GM21825 (cell line): ENCODE measurements around the gene PGPEP1.
"Not testable (repeated sequence)": the region's sequence is repeated elsewhere in the genome, so short reads cannot be mapped to it uniquely, and the experiment has no call there.

Source experiments
- ATAC-seq: cut with Tn5 transposase; IDR thresholded peaks from one replicate; pipeline ENCODE4 v1.9.1; 2021; ENCODE audit warnings: mild to moderate bottlenecking, moderate library complexity; ENCODE audit not compliant: unreplicated experiment

Gene PGPEP1

DNA sequence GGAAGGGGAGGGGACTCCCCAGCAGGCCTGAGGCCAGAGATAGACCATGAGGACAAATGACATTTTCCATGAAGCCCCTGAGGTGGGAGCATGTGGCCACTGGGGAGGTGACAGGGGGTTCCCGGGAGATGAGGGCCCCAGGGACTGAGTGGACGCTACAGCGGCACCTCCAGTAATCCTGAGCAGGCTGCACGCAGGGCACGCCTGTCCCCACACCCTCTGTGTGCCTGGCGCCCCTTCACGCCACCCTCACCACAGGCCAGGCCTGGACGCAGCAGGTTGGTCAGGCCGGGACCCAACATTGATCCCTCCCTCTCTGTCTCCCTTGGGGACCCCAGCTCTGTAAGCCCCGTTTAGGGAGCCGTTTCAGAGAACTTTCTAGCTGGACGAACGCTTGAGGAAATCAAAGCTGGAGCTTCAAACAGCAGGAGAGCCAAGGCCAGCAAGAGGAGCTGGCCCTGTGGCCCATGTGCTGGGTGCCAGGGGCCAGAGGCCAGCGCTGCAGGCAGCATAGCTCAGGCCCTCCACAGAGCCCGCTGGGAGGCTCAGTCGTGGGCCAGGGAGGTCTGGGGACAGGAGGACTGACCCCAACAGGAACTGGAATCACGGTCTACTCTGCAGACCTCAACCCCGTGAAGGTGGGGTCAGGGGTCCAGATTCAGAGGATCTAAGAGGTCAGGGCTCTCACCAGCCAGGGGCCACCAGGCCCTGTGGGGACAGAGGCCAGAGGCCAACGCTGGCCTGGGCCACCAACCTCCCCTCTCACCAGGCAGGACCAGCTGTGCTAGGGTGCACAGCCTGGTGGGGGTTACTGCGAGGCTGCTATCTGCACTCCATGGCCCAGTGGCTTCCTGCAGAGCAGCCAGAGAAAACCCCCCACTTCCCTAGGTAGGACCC is 32.1 kb upstream of the PGPEP1 start:
- no peak for ATAC-seq

DNA sequence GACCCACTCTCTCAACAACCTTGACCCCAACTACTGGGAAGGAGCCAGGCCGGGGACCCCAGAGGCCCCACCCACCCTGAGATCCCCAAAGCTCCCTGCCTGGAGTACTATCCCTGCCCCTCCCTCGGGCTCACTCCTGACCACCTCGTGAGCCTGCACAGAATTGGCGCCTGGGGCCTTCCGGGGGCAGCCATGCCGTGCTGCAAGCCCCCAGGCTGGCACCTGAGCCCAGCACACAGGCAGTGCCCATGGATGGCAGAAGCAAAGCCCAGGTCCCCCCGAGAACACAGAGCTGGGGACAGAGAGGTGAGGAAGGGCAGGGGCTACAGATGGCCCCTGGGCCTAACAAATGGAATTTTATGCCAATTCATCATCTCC is 31.5 kb upstream of the PGPEP1 start:
- ATAC-seq: no peak

DNA sequence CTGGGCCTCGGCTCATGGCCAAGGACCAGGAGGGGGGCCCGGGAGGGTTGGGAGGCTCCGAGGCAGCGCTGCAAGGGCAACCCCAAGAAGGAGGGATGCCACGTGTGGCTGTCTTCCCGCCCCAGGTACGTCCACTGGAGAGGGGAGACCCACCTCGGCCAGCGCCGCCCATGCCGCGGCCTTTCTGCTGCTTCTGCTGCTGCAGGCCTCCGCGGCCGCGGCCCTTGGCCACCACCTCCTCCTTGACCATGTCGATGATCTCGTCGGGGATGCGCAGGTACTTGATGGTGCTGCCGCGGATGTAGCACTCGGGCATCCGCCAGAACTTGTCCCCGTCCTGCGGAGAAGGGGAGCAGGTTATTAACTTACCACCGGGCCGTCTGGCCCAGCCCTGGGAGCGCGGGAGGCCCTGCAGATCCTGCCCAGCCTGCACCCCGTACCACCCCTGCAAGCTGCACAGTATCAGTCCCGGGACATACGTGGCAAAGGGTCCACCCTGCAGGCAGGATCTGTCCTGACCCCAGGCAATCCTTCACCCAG is 30.8 kb upstream of the PGPEP1 start:
- no peak for ATAC-seq

DNA sequence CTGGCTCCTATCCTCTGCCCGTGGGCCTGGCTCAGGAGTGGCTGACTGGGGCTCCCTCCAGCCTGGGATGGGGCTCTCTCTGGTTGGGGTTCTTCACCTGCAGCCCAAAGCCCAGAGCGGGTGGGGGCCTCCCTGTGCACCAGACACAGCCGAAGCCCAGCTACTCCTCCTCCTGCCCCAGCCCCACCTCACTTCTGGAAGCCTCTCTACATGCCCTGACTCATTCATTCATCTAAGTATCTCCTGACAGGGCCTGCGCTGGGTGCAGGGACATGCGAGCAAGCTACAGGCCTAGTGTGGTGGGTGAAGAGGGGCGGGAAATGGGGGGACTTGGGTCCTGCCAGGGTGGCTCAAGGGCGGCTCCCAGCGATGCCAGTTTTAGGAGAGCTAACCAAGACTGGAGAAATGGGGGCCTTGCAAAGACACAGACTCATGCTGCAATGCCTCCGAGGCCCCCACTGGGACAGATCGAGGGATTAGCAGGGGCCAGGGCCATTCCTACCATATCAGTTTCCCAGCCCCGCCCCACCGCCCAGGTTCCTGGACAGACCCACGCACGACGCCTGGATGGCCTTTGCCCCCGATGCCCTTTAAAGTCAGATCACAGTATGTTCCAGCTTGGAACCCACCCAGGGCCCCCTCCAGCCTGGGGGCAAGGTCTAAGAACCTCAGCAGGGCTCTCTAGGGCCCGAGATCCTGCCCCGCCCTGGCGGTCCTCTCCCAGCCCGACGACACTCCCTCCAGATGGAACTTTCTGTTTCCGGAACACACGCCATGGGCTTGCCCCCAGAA is 30.1 kb upstream of the PGPEP1 start:
- ATAC-seq: no peak

DNA sequence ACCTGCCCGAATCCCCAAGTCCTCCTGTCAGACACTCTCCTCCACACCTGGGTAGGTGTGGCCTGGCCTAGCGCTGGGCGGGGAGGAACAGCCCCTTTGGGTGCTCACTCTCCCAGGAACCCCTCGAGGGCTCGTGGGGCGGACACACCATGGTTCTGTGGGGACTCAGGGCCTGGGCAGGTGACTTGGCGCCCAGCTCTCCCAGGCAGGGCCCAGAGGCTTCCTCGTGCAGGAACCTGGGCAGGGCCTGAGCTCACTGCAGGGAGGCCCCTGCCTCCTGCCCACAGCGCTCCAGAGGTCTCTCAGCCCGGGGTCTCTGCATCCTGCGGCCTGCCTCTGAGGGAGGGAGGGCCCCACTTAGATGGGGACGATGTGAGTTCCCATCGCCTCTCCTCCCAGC is 29.4 kb upstream of the PGPEP1 start:
- ATAC-seq: no peak

DNA sequence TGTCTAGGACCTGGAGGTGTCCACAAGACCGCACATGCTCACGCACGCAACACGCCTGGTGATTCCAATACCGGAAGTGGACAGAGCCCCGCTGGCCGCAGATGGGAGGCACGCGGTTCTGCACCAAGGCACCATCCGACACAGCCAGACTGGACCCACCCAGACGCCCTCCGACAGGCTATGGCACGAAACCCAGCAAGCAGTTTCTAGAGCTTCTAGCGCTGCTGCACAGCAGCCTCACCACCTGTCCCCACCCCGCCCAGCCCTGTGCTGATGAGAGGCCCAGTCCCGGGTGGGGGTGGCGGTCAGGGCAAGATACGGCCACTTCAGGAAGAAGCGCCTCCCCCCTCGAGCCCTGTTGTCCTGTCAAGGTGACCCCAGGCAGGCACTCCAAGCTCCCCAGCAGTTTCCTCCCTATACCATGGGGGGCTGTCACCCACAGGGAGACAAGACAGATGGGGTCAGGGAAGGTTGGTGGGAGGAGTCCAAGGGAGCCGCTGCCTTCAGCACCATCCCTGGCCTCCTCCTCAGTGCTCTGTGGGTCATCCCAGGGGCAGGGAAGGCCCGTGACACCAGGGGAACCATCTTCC is 28.8 kb upstream of the PGPEP1 start:
- ATAC-seq: no peak

DNA sequence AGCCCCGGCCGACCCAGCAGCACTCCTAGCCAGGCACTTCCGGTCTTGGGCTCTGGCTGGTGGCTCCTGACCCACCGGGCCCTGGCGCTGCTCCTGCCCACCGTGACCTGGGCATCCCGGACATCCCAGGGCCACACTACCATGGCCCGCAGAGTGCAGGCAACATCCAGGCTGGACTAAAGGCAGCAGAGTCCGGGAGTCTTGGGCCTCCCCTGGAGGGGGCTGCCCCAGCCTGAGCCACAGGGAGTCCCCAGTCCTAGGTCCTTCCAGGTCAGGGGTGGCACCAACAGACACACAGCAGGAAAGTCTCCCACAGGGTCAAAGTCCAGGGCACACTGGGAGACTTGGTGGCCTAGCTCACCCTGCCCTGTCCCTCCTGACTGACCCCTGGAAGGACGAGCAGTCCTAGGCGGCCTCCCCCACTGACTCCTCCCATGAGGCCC is 28.3 kb upstream of the PGPEP1 start:
- ATAC-seq: no peak

DNA sequence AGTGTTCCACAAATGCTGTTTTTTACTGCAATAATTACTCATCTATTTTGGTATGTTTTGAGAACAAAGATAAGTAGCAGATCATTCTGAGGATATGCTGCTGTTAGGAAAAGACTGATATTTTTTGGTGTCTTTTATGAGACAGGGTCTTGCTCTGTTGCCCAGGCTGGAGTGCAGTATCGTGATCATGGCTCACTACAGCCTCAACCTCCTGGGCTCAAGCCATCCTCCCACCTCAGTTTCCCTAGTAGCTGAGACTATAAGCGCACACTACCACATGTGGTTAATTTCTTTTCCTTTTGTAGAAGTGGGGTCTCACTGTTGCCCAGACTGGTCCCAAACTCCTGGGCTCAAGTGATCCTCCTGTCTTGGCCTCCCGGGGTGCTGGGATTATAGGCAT is 27.0 kb upstream of the PGPEP1 start:
- no peak for ATAC-seq

DNA sequence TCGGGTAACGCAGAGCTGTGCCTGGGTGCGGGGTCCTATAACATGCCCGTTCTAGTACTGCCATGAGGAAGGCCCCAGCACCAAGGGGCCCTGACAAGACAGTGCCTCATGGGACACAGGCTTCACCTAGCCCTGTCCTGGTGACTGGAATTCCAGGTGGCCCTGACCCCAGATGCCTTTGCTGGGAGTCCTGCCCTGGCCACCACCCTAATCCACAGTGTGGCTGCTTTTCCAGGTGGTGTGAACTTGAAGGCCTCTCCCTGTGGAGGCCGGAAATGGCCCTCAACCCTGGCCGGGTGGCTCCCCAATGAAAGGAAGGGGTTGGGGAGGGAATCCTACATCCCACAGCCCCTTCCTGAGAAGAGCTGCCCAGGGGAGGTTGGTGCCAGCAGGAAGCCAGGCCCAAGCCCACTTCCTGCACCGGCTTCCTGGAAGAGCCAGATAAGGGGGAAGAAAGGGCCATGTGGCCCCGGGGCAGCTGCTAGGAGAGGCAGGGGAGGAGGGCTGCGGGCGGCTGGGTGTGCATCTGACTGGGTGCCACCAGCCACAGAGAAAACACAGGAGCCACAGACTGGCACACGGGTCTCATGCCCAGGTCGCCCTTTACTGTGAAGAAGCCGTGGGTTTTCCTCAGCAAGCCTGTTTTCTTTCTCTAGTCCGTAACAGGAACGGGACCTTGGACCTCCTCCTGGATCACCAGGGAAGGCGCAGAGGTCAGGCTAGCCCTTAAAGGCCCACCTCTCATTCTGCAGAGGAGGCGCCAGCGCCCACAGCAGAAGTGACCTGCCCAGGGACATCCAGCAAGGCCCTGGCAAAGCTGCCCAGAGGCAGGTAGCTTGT is 22.2 kb upstream of the PGPEP1 start:
- ATAC-seq: no peak

DNA sequence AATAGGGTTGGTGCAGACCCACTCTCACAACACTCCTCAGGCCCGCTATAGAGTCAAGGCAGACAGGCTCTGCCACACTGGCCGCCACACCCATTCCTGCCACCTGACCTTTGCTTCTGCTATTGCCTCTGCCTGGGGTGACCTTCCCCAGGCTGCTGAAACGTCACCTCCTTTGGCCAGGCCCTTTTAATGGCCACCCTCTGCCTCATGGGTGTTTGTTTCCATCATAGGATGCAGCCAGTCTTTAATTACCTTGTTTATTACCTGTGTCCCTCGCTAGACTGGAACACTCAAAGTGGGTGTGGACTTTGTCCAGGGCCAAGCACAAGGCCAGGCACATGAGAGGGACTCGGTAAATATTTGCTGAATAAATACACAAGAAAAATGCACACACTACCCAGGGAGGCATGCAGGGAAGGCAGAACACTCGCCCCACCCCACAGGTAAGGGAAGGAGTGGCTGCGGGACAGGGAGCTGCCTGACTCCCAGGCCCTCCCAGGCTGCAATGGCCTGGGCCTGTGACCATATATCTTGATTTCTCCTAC is 20.7 kb upstream of the PGPEP1 start:
- ATAC-seq: no peak

DNA sequence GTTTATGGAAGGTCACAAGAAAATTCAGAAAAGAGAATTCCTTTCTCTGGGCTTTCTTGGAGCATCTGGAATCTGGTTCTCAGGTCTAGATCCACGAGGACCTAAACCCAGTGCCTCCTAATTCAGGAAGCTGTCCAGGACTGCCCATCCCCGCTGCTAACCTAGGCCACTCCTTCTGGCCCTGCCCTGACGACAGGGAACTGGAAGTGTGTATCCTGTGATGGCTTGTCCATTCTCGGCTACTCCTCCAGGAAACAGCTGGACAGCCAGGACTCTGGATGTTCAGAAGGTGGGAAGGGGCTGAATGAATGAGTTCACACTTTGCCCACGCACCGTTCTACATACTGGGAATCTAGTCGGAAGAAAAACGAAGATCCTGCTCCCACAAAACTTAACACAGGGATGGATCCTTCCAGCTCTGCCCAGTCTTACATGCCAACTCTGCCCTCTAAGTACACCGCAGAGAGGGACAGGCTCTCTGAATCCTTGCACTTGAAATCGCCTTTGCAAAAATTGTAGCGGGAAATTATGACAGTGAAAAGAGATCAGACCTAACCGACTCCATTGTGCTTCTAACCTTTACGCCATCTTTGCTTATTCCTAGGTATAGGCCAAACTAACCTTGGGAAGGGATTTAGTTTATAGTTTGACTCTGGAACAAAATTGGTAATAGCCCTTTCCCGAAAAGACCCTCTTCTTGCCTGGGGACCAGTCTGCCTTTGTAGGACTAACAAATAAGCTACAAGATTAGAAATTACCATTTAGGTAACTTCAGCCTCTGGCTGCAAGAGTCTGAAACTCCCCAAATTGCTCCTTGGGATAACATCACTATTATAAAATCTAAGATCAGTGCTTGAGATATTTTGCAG is 19.3 kb upstream of the PGPEP1 start:
- ATAC-seq: no peak

DNA sequence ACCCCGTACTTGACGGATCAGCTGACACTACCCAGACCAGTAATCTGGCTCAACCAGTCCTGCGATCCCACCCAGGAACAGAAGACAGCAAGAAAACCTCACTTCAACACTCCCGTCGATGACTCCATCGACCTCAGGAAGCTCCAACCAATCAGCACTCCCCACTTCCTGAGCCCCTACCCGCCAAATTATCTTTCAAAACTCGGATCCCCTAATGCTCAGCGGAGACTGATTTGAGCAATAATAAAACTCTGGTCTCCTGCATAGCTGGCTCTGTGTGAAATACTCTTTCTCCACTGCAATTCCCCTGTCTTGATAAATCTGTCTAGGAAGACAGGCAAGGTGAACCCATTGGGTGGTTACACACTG is 18.7 kb upstream of the PGPEP1 start:
- no peak for ATAC-seq

DNA sequence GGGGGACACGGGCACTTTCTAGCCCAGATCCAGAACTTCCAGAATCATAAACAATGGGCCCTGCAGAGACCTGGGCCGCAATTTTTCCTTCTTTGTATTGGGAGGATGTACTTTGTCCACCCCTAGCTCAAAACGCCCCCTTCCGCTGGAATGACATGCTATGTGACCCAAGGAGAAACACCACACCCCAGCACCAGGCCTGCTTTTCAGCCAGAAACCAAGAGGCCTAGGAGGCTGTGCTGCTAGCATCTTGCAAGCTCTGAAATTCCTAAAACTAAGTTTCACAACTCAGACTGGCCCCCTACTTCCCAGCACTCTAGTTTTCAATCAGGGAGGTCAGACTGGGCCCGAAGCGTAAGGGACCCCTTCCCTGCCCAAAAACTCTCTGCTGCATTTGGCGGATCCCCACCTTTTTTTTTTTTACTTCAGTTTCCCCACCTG is 18.1 kb upstream of the PGPEP1 start:
- no peak for ATAC-seq

DNA sequence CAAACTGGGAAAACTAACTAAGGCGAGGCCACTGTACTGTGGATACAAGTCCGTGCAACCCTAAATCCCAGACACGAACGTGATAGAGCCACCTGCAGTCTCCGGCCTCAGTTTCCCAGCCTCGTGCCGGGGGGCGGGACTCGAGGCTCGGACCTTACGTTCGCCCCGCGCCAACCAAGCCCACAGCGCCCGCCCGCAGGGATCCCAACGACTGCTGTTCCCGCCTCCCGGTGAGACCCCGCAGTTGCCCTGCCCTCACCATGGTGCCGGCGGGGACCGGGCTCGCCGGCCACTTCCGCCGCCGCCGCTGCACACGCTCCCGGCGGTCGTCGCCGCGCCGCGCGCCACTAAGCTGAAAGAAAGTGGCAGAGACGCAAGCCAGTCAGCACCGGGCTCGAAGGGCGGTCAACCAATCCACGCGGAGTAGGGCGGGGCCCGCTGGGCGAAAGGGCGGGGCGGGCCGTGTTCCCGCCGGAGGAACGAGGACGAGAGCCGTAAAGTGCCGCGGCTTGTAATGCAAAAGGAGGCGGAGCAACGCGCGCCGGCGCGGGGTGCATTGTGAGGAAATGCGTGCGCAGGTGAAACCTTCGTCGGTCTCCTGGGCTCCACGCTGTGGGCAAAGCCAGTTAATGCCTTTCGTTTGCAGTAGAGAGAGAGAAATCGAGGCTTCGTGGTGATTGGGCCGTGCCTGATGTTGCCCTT is 17.5 kb upstream of the PGPEP1 start, which contains the start of gene LSM4:
LSM4 (minus strand) TSS at position 318 of the 702 bp plus-strand sequence; CDS start at position 262, 56 bp downstream.
- ATAC-seq: peak; percentile 83

DNA sequence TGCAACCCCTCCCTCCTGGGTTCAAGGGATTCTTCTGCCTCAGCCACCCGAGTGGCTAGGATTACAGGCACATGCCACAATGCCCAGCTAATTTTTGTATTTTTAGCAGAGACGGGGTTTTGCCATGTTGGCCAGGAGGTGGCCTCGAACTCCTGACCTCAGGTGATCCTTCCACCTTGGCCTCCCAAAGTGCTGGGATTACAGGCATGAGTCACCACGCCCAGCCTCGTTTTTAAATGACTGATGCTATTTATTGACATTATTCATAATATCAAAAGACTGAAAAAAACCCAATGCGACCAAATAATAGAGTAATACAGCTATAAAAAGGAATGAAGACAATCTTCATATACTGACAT is 16.0 kb upstream of the PGPEP1 start:
- ATAC-seq: not testable (repeated sequence)

DNA sequence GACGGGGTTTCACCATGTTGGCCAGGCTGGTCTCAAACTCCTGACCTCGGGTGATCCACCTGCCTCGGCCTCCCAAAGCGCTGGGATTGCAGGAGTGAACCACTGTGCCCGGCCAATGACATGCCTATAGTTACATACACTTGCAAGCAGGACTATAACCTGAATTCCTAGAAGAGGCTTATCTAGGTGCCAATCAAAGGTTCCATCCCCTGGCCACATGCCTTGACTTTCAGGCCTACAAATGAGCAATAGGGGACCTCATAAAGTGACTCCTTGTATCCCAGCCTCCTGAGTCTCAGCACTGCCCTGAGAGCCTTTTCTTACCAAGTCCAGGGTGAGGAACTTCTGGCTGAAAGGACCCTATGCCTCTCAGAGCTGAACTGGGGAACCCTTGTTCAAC is 13.6 kb upstream of the PGPEP1 start:
- no peak for ATAC-seq

DNA sequence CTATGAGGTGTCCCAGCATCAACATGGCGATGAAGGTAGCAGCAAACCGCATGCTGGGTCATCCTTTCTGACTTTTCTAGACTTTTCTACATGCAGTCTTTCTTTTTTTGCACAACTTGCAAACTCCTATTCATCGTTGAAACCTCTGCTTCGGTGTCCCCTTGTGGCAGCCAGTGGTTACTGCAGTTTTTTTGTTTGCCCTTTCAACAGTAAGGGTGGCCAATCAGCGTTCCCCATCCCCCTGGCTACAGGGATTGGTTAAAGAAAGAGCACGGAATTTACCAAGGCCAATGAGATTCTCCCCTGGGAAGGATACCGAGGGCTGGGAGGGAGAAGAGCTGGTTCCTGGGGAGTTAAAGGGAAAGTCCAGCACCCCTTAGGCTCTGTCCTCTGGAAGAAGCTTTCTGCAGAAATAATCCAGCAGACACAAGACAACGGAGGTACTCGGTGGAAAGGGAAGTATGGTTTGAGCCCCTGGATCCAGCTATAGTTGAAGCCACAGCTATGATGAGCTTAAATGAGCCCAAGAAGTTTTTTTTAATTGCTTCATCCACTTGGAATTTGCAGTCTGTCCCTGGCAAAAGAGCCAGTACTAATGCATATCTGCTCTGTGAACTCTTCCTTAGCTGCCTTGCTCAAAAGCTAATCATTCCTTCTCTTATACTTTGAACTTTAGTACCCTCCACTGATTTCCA is 11.9 kb upstream of the PGPEP1 start:
- peak; percentile 79 for ATAC-seq

DNA sequence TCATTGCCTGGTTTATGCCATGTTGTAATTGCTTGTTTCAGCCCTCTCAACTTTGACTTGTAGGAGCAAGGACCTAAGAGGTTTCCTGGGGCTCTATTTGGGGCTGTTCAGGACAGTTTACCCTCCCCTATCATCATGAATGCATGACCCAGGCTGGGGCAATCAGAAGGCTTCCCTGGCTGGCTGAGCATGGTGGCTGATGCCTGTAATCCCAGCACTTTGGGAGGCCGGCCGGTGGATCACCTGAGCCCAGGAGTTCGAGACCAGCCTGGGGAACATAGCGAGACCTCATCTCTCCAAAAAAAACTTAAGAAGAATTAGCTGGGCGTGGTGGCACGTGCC is 11.4 kb upstream of the PGPEP1 start:
- ATAC-seq: no peak
